NCI-H446 (cell line): ENCODE results near the gene AVPR1B.
"Not testable (repeated sequence)": the region's sequence is repeated elsewhere in the genome, so short reads cannot be mapped to it uniquely, and the experiment has no call there.

Source experiments
- DNase-seq, 2 experiments: peaks; one replicate each; lab custom pipeline; 2025; lab: John Stamatoyannopoulos, UW

AVPR1B gene

GRCh38 chr1:206082831-206083695, 34.1 kb downstream of the AVPR1B start:
- no peak for DNase-seq

GRCh38 chr1:206081856-206082255, 35.3 kb downstream of the AVPR1B start:
- no peak for DNase-seq

- DNase-seq, result no peak
Observed at GRCh38 chr1:206080026-206080820, 37.0 kb downstream of the AVPR1B start.

- DNase-seq, result no peak
Observed at GRCh38 chr1:206079135-206079534, 38.1 kb downstream of the AVPR1B start.

GRCh38 chr1:206075786-206076755, 41.1 kb downstream of the AVPR1B start:
- DNase-seq, result no peak

- no peak for DNase-seq
Observed at GRCh38 chr1:206074839-206075238, 42.3 kb downstream of the AVPR1B start.

GRCh38 chr1:206070627-206071304, 46.4 kb downstream of the AVPR1B start:
- DNase-seq, result no peak

- no peak for DNase-seq
Observed at GRCh38 chr1:206068314-206068713, 48.9 kb downstream of the AVPR1B start.

- no peak for DNase-seq
Observed at GRCh38 chr1:206067486-206068227, 49.5 kb downstream of the AVPR1B start.

GRCh38 chr1:206066479-206067171, 50.6 kb downstream of the AVPR1B start:
- DNase-seq, result no peak

- no peak for DNase-seq
Observed at GRCh38 chr1:206065547-206066145, 51.5 kb downstream of the AVPR1B start.

- not testable (repeated sequence) for DNase-seq
Observed at GRCh38 chr1:206064501-206064900, 52.7 kb downstream of the AVPR1B start.

- DNase-seq, result not testable (repeated sequence)
Observed at GRCh38 chr1:206064001-206064400, 53.2 kb downstream of the AVPR1B start.

- no peak for DNase-seq
Observed at GRCh38 chr1:206062464-206062863, 54.7 kb downstream of the AVPR1B start.

- DNase-seq, result no peak
Observed at GRCh38 chr1:206060844-206061243, 56.3 kb downstream of the AVPR1B start.
